C4-2B (cell line): ENCODE measurements around the gene CDHR3.

Source experiments
- ZFX ChIP-seq: fragments of 450-650 bp; IDR thresholded peaks from 2 replicates; pipeline ENCODE4 v1.6.1; 2017
- TF ChIP-seq, protein P1 (sequence below): fragments of 450-650 bp; conservative IDR thresholded peaks from 2 replicates; pipeline ENCODE4 v1.5.1; 2017; ENCODE audit warnings: mild to moderate bottlenecking

DNA sequence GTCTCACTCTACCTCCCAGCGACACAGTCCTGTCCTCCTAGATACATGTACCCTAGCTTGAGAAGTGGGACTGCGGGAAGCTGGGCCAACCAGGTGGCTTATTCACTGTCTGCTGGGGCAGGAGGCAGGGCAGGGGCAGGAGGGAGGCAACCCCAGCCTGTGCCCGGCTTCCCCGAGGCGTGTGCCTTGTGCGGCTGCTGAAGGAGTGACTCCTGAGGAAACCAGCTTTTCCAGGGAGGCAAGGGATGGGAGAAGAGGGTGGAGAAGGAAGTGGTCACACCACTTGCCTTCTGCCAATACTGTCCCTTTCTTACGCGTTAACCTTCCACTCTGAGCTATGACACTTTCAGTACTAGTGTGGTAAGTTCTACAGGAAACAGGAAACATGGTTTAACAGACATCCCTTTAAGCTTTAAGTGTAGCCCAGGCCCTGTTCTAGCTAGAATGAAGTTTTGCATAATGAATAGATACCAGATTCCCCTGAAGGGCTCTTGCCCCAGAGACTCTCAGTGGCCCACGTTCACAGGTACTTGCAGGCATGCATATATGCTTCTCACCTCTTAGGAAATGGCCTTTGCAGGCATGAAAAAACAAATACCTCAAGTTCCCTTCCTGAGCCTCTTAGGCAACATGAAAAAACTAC is 108.4 kb downstream of the CDHR3 start:
- TF ChIP-seq, protein P1, sequence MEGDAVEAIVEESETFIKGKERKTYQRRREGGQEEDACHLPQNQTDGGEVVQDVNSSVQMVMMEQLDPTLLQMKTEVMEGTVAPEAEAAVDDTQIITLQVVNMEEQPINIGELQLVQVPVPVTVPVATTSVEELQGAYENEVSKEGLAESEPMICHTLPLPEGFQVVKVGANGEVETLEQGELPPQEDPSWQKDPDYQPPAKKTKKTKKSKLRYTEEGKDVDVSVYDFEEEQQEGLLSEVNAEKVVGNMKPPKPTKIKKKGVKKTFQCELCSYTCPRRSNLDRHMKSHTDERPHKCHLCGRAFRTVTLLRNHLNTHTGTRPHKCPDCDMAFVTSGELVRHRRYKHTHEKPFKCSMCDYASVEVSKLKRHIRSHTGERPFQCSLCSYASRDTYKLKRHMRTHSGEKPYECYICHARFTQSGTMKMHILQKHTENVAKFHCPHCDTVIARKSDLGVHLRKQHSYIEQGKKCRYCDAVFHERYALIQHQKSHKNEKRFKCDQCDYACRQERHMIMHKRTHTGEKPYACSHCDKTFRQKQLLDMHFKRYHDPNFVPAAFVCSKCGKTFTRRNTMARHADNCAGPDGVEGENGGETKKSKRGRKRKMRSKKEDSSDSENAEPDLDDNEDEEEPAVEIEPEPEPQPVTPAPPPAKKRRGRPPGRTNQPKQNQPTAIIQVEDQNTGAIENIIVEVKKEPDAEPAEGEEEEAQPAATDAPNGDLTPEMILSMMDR = no peak
- TF ChIP-seq ZFX = no peak
